ES-I3 (cell line): Measurements from ENCODE around the gene HBB.

Source experiments
- H3K36me3 ChIP-seq: 2 replicates; pipeline ENCODE4 v1.6.1; 2013; ENCODE audit warnings: mild to moderate bottlenecking, low read length, control low read depth, moderate library complexity; ENCODE audit not compliant: insufficient read depth
- H3K4me1 ChIP-seq: 2 replicates; pipeline ENCODE4 v1.6.1; 2013; ENCODE audit warnings: mild to moderate bottlenecking, control low read depth, low read length; ENCODE audit not compliant: insufficient read depth
- H3K9ac ChIP-seq: 2 replicates; pipeline ENCODE4 v1.6.1; 2013; ENCODE audit warnings: low read depth, mild to moderate bottlenecking, low read length, moderate library complexity
- H3K9me3 ChIP-seq: 2 replicates; pipeline ENCODE4 v1.6.1; 2013; ENCODE audit warnings: mild to moderate bottlenecking, low read length, moderate library complexity; ENCODE audit not compliant: control insufficient read depth, insufficient read depth

HBB gene

DNA sequence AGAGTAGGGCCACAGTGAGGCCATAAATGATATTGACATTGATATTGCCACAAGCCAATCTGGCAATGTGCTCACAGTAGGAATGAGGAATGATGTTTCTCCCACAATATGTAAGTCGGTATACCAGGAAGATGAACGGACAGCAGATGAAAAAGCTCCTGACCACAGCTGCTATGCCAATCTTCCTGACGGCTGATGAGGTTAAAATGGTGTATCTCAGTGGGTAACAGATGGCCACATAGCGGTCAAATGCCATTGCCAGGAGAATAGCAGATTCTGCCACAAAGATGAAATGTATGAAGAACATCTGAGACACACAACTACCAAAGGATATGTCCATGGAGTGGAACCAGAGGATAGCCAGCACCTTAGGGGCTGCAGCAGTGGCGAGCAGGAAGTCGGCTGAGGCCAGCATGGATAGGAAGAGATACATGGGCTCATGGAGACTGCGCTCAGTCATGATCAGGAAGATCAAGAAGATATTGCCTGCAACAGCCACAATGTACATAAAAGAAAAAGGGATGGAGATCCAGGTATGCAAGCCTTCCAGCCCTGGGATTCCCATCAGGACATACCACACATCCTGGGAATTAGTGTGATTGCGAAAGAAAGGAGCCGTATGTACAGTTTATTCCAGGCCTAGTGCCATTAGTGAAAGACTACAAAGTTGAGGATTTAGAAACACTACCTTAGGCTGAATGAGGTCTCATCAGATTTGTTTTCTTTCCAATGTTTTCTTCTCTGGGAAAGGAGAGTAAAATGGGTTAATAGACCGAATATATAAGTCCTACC is 48.6 kb downstream of the HBB start:
- H3K4me1 ChIP-seq, result no peaks in the 10 kb centered on the region

More for the DNA sequence above, 48.6 kb downstream of the HBB start:
- no peaks in the 10 kb centered on the region for H3K36me3 ChIP-seq
- no peak overlapping the region for H3K9ac ChIP-seq
- H3K9me3 ChIP-seq, result no peaks in the 10 kb centered on the region
